Loucy (cell line): ENCODE measurements around the gene ARHGAP27.
"Not testable (repeated sequence)": the region's sequence is repeated elsewhere in the genome, so short reads cannot be mapped to it uniquely, and the experiment has no call there.

ENCODE experiments used
- H2AFZ ChIP-seq: fragments of 200-600 bp; sonication (generic); 2 replicates; pipeline ENCODE4 v1.6.0; 2016; ENCODE audit warnings: antibody characterized with exemption, mild to moderate bottlenecking, low read length, moderate library complexity
- H3F3A ChIP-seq: fragments of 200-600 bp; 2 replicates; pipeline ENCODE4 v1.6.0; 2016; ENCODE audit warnings: antibody characterized with exemption, low read depth, mild to moderate bottlenecking
- H3K27me3 ChIP-seq: fragments of 200-600 bp; sonication (generic); 2 replicates; pipeline ENCODE4 v1.6.1; 2014; ENCODE audit warnings: low read length, mild to moderate bottlenecking; ENCODE audit not compliant: insufficient read depth, poor library complexity, severe bottlenecking
- H3K36me3 ChIP-seq: fragments of 200-600 bp; sonication (generic); 2 replicates; pipeline ENCODE4 v1.6.1; 2016; ENCODE audit warnings: low read length; ENCODE audit not compliant: insufficient read depth
- H3K4me1 ChIP-seq: fragments of 200-600 bp; sonication (generic); 2 replicates; pipeline ENCODE4 v1.5.1; 2014; ENCODE audit warnings: low read length, mild to moderate bottlenecking; ENCODE audit not compliant: insufficient read depth, poor library complexity, severe bottlenecking
- H3K4me2 ChIP-seq: fragments of 200-600 bp; sonication (generic); 2 replicates; pipeline ENCODE4 v1.6.0; 2014; ENCODE audit warnings: antibody characterized with exemption, low read length, low read depth, mild to moderate bottlenecking; ENCODE audit not compliant: poor library complexity, severe bottlenecking
- H3K4me3 ChIP-seq: fragments of 200-600 bp; sonication (generic); 2 replicates; pipeline ENCODE4 v1.5.1; 2014; ENCODE audit warnings: low read length, mild to moderate bottlenecking, mixed read lengths; ENCODE audit not compliant: poor library complexity, severe bottlenecking
- H3K79me2 ChIP-seq: fragments of 200-600 bp; sonication (generic); 2 replicates; pipeline ENCODE4 v1.6.1; 2014; ENCODE audit warnings: low read length; ENCODE audit not compliant: insufficient read depth
- H3K9ac ChIP-seq: fragments of 200-600 bp; sonication (generic); 2 replicates; pipeline ENCODE4 v1.6.0; 2014; ENCODE audit warnings: mild to moderate bottlenecking, low read depth, low read length, moderate library complexity; ENCODE audit not compliant: poor library complexity, severe bottlenecking
- H3K9me2 ChIP-seq: fragments of 200-600 bp; sonication (generic); replicated peaks from 2 replicates; pipeline ENCODE4 v1.6.1; 2016; ENCODE audit warnings: low read depth, low read length, mixed read lengths
- H3K9me3 ChIP-seq: fragments of 200-600 bp; sonication (generic); 2 replicates; pipeline ENCODE4 v1.6.1; 2014; ENCODE audit warnings: mild to moderate bottlenecking, antibody characterized with exemption, low read length, low read depth; ENCODE audit not compliant: insufficient read depth
- H4K20me1 ChIP-seq: fragments of 200-600 bp; sonication (generic); 2 replicates; pipeline ENCODE4 v1.6.0; 2014; ENCODE audit warnings: antibody characterized with exemption, low read length, mild to moderate bottlenecking; ENCODE audit not compliant: insufficient read depth, poor library complexity, severe bottlenecking
- CTCF ChIP-seq: fragments of 200-600 bp; sonication (generic); conservative IDR thresholded peaks from 2 replicates; pipeline ENCODE4 v1.5.1; 2014; ENCODE audit warnings: mild to moderate bottlenecking, antibody characterized with exemption, low read length
- EZH2phosphoT487 ChIP-seq: fragments of 200-600 bp; IDR thresholded peaks from 2 replicates; pipeline ENCODE4 v1.6.1; 2018; ENCODE audit warnings: antibody characterized with exemption, mild to moderate bottlenecking, moderate library complexity, borderline replicate concordance

Gene ARHGAP27

GRCh38 chr17:45432405-45433158 is at the start of gene ARHGAP27:
TSS of gene ARHGAP27 (minus strand) at chr17:45432870. CDS start at chr17:45430279, 2,591 bp downstream.
- Histone ChIP-seq H3K9me3 (no peaks in the 10 kb centered on the region), H3K9me2 (no peaks in the 10 kb centered on the region), H3K27me3 (no peaks in the 10 kb centered on the region), H3K4me1 (peaks cover 8% of the 10 kb centered on the region), H3K79me2 (peaks cover 17% of the 10 kb centered on the region; the same call in 1 of the 2 replicates), H3K4me2 (peak within 1 kb of the TSS; percentile 85), H3K36me3 (no peaks in the 10 kb centered on the region), H3F3A (peaks cover 6% of the 10 kb centered on the region), H3K9ac (peak within 1 kb of the TSS; percentile 89), H3K4me3 (peak within 1 kb of the TSS; percentile 78), H2AFZ (no peak within 1 kb of the TSS), H4K20me1 (no peaks in the 10 kb centered on the region)
- no peak for TF ChIP-seq EZH2phosphoT487
- TF ChIP-seq CTCF = no peak

GRCh38 chr17:45482317-45482716 is 49.6 kb upstream of the ARHGAP27 start:
- not testable (repeated sequence) for H4K20me1 ChIP-seq

GRCh38 chr17:45475436-45475835 is 42.8 kb upstream of the ARHGAP27 start:
- not testable (repeated sequence) for H4K20me1 ChIP-seq, H3K4me1 ChIP-seq, H2AFZ ChIP-seq, H3K79me2 ChIP-seq, H3K4me2 ChIP-seq, H3K9ac ChIP-seq, H3K36me3 ChIP-seq, H3K9me2 ChIP-seq, H3K4me3 ChIP-seq, H3K9me3 ChIP-seq, H3K27me3 ChIP-seq, H3F3A ChIP-seq

More at GRCh38 chr17:45482317-45482716, 49.6 kb upstream of the ARHGAP27 start:
- not testable (repeated sequence) for H3K9ac ChIP-seq, H3K4me1 ChIP-seq, H2AFZ ChIP-seq, H3K4me2 ChIP-seq, H3K9me2 ChIP-seq, H3F3A ChIP-seq, H3K4me3 ChIP-seq, H3K27me3 ChIP-seq, H3K36me3 ChIP-seq, H3K9me3 ChIP-seq, H3K79me2 ChIP-seq

- H3K4me3 ChIP-seq, H4K20me1 ChIP-seq, H3K4me1 ChIP-seq, H3K79me2 ChIP-seq, H3K9me2 ChIP-seq, H2AFZ ChIP-seq, H3K9ac ChIP-seq, H3K9me3 ChIP-seq, H3K27me3 ChIP-seq, H3F3A ChIP-seq, H3K4me2 ChIP-seq, H3K36me3 ChIP-seq: not testable (repeated sequence)
Measured at GRCh38 chr17:45472249-45472648, 39.6 kb upstream of the ARHGAP27 start.

- H3K9me2 ChIP-seq, H3K79me2 ChIP-seq, H4K20me1 ChIP-seq, H3F3A ChIP-seq, H3K9ac ChIP-seq, H3K4me3 ChIP-seq, H3K36me3 ChIP-seq, H3K27me3 ChIP-seq, H3K9me3 ChIP-seq, H3K4me2 ChIP-seq, H2AFZ ChIP-seq, H3K4me1 ChIP-seq: not testable (repeated sequence)
Measured at GRCh38 chr17:45469204-45469563, 36.5 kb upstream of the ARHGAP27 start.

- H2AFZ ChIP-seq, H3K4me2 ChIP-seq, H3K4me1 ChIP-seq, H3K4me3 ChIP-seq, H4K20me1 ChIP-seq, H3K9me3 ChIP-seq, H3K36me3 ChIP-seq, H3K9me2 ChIP-seq, H3K9ac ChIP-seq, H3K79me2 ChIP-seq, H3K27me3 ChIP-seq, H3F3A ChIP-seq: not testable (repeated sequence)
Measured at GRCh38 chr17:45468293-45469203, 35.9 kb upstream of the ARHGAP27 start.
